ENCODE results near the gene RAD50.

DNA sequence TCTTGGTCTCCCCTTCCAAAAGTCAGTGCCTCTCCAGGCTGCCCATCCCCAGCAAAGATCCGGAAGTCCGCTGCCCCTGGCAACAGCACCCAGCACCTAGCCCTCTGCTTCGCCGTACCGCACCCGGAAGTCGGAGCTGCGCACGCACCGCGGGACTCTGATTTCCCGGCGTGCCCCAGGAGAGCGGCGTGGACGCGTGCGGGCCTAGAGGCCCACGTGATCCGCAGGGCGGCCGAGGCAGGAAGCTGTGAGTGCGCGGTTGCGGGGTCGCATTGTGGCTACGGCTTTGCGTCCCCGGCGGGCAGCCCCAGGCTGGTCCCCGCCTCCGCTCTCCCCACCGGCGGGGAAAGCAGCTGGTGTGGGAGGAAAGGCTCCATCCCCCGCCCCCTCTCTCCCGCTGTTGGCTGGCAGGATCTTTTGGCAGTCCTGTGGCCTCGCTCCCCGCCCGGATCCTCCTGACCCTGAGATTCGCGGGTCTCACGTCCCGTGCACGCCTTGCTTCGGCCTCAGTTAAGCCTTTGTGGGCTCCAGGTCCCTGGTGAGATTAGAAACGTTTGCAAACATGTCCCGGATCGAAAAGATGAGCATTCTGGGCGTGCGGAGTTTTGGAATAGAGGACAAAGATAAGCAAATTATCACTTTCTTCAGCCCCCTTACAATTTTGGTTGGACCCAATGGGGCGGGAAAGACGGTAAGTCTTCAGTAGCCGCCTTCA is at the start of gene RAD50:
- TF ChIP-seq, protein P1, sequence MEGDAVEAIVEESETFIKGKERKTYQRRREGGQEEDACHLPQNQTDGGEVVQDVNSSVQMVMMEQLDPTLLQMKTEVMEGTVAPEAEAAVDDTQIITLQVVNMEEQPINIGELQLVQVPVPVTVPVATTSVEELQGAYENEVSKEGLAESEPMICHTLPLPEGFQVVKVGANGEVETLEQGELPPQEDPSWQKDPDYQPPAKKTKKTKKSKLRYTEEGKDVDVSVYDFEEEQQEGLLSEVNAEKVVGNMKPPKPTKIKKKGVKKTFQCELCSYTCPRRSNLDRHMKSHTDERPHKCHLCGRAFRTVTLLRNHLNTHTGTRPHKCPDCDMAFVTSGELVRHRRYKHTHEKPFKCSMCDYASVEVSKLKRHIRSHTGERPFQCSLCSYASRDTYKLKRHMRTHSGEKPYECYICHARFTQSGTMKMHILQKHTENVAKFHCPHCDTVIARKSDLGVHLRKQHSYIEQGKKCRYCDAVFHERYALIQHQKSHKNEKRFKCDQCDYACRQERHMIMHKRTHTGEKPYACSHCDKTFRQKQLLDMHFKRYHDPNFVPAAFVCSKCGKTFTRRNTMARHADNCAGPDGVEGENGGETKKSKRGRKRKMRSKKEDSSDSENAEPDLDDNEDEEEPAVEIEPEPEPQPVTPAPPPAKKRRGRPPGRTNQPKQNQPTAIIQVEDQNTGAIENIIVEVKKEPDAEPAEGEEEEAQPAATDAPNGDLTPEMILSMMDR (IDR thresholded peaks at IDR 0.05): no peak
- TF ChIP-seq POLR2A (IDR thresholded peaks at IDR 0.05): peak; percentile 87
- TF ChIP-seq EP300 (IDR thresholded peaks at IDR 0.05; ENCODE audit: low read depth): no peak
